HG03175 (cell line): Measurements from ENCODE around the gene GALNT14.

Experiments
- ATAC-seq: cut with Tn5 transposase; IDR thresholded peaks from one replicate; pipeline ENCODE4 v1.9.1; 2021; ENCODE audit warnings: mild to moderate bottlenecking, moderate library complexity; ENCODE audit not compliant: unreplicated experiment

Gene GALNT14

GRCh38 chr2:31136732-31137131, 1.5 kb downstream of the GALNT14 start:
- no peak for ATAC-seq

- ATAC-seq, result no peak
Observed at GRCh38 chr2:31136000-31136399, 2.2 kb downstream of the GALNT14 start.

DNA sequence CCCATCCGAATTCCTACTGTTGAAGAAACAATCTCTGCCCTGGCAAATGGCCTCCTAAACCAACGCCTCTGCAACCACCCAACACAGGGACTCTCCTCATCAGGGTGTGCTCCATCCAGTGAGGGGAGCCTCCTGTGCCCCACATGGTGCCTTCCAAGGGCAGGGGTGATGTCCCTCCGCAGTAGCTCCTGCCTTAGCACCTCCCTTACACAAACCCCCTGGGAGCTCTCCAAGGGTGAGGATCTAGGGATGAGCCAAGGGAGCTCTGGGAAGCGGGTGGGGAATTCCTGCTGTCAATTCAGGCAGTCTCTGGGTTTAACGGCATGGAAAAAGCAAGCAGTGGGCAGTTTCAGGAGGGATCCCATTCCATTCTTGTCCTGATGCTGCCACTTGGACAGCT, 3.8 kb downstream of the GALNT14 start:
- ATAC-seq, result no peak

GRCh38 chr2:31132786-31133185, 5.5 kb downstream of the GALNT14 start:
- no peak for ATAC-seq

DNA sequence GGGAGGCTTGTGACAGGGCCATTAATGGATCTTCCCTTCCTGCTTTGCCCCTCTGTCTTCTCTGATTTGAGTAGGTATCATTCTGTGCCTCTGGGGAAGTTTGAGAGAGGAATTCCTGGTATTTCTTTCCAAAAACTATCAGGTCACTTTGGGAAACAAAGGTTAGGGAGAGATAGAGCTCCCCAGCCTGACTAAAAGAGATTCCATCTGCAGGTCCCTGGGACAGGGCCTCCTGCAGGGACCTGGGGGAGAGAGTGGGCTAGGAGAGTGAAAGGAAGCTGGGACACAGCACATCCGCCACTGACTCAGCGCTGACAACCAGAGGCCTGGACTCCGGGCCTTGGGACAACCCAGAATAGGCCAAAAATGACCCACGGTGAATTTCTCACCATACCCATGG, 6.4 kb downstream of the GALNT14 start:
- no peak for ATAC-seq

DNA sequence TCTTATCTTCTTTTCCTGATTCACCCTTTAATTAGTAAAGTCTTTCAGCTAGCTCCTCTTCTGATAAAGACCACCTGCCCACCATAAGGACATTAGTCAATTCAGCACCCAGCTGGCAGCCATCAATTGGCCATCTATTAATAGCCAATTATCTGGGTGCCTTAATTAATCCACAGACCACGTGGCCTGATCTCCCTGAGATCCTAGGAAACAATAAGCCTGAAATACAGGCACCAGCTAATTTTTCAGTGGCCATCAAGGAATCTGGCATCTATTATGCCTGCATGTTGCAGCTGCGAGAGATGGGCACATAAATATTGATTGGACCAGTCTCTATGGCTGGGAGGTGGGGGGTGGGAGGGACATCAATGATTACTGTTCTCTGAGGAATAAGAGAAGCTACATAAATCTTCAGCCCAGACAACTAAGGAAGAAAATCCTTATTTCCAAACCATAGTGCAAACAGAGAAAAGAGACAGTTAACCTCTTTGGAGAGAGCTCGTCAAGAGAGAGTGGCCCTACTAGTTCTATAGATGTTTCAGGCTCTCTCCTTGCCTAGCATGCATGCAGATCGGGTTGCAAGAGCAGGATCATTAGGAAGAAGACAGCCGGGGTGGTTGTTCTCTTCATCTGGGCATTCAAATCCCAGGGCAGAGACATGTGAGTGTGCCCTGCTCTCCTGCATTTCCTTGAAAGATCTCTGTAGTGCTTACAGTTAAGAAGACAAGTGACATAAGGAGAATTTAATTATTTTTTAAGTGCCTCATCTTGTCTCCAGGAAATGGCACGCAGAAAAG, 8.7 kb downstream of the GALNT14 start:
- ATAC-seq, result no peak

DNA sequence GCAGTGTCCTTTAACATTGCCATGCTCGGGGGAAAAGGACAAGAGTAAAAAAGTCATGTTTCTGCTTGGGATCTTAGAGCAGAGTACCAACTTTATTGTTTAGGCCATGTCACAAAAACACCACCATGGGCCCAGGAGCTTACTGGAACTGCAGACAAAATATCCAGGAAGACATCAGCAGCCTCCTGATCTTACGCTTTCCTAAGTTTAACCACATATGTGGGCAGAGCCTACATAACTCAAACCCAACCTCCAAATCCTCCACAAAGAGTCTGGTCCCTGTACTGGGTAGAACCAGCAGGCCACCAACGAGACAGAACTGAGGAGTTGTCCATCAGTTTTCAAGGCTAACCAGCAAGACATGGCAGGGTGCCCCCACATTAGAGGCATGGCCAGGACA, 10.3 kb downstream of the GALNT14 start:
- ATAC-seq, result no peak

- no peak for ATAC-seq
Observed at GRCh38 chr2:31125918-31126695, 12.1 kb downstream of the GALNT14 start.

GRCh38 chr2:31124904-31125303, 13.3 kb downstream of the GALNT14 start:
- no peak for ATAC-seq

DNA sequence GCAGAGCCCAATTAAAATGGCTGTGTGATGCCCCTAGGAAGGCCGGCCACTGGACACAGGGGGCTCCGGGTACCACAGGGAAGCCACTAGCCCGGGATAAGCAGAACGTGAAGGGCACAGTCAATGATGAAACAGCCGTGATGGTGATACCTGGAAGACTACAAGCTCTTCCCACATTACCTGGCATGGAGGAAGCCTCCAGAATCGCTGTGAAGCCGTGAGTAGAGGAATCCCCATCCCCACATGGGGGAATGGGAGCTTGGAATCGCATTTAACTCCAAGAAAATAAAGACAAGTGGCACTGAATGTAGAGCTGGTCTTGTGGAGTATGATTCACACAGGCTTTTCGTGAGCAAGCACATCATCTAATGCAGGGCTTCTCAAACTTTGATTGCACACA, 16.1 kb downstream of the GALNT14 start:
- no peak for ATAC-seq

DNA sequence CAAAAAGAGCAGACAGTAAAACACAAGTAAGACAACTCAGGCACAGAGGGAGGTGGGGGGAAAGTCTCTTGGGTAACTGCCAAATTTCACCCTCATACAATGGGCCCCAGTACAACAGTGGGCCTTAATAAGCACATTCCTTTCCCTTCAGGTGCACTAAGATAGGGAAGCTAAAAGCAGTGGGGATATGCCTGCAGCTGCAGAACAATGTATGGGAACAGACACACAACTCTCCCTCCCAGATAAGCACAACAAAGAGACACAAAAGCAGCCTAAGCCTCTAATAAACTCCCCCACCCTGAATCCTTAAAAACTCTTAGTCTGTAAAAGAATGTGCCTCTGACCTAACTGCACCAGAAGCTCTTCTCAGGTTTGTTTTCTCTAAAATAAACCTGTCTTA, 24.5 kb downstream of the GALNT14 start:
- no peak for ATAC-seq

GRCh38 chr2:31112544-31112943, 25.7 kb downstream of the GALNT14 start:
- ATAC-seq, result no peak

DNA sequence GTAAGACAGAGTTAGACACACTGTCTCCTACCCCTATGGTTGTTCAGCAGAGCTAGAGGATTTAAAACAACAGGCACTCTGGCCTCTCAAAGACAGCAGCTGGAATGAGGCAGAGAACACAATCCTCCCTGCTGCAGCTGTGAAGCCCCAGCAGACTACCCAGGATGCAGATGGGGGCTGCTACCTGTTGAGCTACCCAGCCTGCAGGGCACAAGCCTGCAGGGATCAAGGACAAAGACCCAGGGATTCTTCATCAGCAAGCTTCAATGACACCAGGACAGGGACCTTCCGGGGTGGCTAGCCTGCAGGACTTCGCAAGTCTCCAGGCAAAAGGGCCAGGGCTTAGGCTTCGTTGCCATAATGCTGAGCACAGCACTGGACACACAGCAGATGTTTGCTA, 27.2 kb downstream of the GALNT14 start:
- no peak for ATAC-seq

DNA sequence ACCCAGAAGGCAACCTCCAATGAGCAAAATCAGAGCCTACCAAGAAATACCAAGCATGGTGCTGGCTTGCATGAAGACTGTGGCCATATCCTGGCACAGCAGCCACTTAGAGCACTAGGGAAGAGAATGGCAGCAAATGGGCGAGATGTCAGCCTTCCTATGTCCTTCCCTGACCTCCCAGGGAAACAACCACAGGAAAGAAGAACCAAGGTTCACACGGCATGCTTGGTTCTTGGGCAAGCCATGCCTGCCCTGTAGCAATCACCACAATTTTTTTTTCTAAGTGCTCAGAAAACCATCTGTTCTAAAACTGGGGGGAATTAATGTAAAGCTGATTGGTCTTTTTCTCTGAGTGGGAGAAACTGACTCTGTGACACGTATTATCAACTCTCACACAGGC, 27.8 kb downstream of the GALNT14 start:
- no peak for ATAC-seq

GRCh38 chr2:31109633-31110192, 28.5 kb downstream of the GALNT14 start:
- no peak for ATAC-seq

DNA sequence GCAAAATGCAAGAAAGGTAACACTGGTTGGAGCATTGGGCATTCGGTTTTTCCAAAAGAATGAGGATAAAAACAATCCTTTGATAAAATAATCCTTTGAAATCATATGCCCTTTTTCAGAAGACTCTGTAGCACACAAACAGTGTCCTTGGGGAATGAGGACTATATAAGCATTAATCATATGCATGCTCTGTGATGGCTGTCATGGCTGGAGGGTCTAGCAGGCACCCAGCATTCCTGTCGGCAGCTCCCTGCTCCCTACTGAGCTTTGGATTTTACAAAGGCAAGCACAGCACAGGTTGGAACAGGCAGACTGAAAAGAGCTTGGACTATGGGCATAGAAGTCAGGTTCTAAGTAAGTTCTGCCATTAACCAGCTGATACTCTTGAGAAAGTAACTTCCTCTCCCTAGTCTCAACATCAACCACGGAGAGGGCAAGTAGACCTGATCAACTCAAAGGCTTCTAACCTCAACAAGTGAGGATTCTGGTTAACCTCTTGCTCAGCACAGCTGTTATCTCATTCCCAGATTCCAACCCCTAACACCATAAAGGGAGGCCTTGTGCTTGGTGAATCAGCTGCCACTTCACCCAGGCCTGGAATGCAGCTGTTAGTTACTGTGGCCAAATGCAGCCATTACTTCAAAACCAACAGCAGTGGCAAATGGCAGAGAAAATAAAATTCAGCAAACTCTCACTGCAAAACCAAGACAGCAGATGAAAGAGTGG, 29.5 kb downstream of the GALNT14 start:
- ATAC-seq, result no peak

- no peak for ATAC-seq
Observed at GRCh38 chr2:31107591-31108300, 30.5 kb downstream of the GALNT14 start.

- ATAC-seq, result no peak
Observed at GRCh38 chr2:31101701-31102100, 36.5 kb downstream of the GALNT14 start.

- no peak for ATAC-seq
Observed at GRCh38 chr2:31097962-31098613, 40.2 kb downstream of the GALNT14 start.

DNA sequence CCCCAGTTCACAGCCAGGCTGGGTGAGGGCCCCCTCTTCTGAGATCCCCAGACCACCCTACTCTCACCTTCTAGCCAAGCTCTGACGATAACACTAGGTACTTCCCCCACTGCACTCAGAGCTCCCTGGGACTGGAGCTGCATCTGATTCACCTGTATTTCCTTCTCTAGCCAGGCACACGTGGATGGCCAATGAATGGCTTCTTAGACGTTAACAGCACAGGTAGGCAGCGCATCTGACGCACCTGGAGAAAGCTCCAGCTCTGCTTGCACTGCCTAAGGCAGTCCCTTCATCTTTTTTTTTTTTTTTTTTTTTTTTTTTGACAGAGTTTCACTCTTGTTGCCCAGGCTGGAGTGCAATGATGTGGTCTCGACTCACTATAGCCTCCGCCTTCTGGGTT, 48.1 kb downstream of the GALNT14 start:
- ATAC-seq, result no peak
